ENCODE measurements around the gene PDK1.

PDK1 gene

DNA sequence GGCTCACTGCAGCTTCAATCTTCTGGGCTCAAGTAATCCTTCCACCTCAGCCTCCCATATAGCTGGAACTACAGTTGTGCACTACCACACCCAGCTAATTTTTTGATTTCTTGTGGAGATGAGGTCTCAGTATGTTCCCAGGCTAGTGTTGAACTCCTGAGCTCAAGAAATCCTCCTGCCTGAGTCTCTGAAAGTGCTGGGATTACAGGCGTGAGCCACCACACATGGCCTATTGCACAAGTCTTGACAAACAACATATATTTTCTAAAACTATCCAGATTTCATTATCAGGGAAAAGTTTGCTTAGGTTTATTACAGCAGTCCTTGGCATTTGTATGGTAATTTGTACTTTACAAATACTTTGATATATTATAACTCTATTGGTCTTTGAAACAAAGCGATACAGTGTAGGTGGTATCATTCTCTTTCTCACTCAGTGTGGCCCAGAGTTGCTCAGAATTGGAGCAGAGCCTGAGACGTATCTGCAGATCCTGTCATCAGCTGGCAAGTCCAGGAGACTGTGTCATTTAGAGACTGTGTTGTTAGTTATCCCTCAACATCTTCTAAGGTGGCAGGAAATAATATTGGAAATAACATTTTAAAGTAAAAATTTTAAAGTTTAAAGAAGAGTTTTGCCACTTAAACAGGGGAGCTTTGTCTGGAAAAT is 41.4 kb downstream of the PDK1 start:
- DNase-seq (ENCODE audit: low spot score) = no peak

DNA sequence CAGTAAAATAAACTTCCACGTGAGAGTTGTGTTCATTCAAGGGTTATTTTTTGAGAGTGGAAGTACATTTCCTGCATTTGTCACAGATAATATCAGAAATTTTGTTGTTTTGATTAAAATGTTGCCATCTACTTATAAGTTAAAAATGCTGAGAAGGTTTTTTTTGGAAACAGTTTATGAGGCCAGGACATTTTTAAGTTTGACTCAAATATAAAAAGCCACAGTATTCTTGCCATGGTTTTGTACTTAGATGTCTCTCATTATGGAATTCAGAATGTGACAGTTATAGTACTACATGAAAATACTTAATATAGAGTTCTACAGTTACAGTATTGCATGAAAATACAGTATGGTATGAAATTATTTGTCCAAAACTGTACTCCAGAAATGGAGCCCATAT is 44.1 kb downstream of the PDK1 start:
- DNase-seq (ENCODE audit: low spot score) = no peak

DNA sequence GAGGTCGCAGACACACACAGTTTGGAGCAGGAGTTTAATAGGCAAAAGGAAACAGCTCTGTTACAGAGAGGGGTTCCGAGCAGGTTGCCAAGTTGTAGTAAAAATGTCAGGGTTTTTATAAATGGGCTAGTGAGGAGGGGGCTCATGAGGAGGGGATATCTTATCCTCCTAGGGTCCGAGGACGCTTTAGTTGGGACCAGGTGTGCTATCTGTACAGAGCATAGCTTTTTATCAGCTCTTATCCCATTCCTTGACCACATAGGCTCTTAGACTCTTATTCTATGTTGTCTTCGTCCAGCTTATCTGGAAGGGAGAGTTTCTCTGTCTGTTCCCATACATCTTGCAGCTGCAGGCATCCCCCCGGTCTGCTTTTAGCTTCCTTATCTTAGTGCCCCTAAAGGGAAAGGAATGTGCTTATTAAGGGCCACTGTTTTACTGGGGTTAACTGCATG is 44.7 kb downstream of the PDK1 start:
- no peak for DNase-seq (ENCODE audit: low spot score)

DNA sequence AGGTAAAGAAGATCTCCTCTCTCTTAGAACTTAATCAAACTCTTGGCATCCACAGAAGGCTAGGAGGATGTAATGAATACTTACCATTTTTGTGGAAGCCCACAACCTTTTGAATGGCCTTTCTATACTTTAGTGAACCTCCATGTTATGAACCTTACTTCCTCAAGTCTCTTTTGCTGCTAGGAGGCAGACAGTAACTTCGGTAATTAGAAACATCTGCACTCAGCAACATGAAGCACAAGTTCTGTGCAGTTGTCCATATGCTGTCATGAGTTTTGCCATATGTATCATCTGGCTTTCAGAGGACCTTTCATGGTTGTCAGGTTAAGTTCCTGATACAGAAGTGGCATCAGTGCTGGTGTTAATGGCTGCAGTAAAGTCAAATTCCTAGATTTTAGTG is 50.4 kb downstream of the PDK1 start:
- DNase-seq (ENCODE audit: low spot score) = no peak

DNA sequence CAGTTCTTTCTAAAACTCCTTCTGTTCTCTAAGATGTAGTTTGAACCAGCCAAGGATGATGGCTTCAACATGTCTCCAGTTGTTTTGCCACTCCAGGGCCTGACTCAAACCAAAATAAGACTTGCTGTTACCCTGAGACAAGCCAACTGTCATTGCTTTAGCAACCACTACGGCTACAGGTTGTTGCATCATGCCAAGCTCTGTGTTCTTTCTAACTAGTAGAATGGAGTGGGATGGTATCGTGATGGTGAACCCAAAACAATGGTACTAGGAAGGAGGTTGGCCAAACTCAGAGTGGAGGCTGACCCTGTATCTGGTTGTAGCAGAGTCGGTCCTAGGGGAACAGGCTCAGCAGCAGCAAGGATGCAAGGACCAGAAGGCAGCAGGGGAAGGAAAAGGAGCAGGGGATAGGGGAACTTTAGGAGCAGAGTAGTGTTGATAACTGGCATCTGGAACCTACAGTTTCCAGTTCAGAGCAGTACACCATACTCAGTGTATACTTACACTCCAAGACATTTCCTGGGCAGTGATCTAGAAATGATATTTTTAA is 51.6 kb downstream of the PDK1 start:
- DNase-seq (ENCODE audit: low spot score) = no peak

DNA sequence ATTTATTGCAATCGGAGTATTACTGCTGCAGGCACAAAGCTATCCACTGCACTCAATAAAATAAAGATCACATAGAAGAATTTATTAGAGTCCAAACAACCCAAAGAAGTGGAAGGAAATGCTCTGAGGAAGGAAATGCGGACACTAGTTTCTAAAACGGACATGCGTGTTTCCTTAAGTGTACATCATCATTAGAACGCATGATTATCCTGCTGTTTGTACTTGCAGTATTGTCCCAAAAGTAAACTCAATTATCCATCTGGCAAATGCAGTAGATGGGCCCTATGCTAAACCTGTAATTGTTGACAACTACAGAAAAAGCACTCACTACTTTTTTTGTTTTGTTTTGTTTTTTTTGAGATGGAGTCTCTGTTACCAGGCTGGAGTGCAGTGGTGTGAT is 53.6 kb downstream of the PDK1 start:
- DNase-seq (ENCODE audit: low spot score) = no peak

DNA sequence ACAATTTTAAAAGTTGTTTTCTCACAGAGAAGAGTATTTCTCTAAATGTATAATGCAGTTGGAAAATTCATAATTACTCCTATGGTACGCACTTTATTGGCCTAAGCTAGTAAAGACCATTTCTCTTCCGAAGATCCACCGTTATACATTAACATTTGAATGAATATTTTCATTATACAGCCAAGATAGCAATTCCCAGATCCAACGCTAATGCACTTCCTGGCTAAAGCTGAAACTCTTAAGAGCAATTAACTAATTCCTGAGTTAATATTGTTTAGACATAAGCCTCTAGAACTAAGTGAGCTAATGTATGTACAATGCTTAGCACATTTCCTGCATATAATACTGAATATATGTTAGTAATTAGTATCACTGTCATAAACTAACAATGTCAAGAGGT is 56.2 kb downstream of the PDK1 start:
- DNase-seq (ENCODE audit: low spot score) = no peak

DNA sequence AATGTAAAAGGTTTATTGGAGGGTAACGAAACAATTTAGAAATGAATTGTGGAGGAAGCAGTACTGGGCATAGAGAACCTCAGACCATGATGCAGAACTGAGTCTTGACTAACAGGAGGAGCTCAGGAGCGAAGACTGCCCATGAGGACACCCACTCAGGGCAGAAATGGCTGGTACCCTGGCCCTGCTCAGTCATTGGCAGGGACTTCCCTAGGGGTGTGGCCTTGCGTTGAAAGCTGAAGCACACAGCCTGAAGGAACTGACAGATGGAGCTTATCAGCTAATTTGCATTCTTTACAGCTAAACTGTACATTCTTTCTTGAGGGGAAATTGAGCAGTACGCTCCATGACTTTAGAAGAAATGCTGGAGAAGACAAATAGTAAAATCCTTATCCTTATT is 57.1 kb downstream of the PDK1 start:
- DNase-seq (ENCODE audit: low spot score) = no peak

DNA sequence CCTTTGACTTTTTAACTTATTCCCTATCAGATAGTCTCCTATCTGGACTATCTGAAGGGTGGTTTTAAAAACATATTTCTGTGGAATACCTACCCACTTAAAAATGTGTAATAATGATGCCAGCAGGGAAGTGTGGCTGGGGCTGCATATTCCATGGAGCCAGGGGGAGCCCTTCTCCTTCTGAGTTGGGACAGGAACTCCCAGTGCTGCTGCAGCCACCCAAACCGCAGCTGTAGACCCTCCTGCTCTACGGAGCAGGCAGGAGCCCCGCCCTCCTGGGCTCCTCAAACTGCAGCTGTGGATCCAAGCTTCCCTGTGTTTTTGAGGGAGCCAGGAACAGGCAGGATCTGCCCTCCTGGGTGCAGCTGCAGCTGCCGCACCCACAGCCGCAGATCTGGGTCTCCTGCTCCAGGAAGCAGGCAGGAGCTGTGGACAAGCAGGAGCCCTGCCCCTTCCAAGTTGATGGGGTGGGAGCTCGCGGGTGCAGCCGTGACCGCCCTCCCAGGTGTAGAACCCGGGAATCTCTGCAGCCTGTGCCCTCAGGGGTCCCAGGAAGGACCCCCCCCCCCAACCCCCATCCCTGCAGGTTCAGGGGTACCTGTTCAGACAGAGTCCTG is 57.8 kb downstream of the PDK1 start:
- DNase-seq (ENCODE audit: low spot score) = no peak

DNA sequence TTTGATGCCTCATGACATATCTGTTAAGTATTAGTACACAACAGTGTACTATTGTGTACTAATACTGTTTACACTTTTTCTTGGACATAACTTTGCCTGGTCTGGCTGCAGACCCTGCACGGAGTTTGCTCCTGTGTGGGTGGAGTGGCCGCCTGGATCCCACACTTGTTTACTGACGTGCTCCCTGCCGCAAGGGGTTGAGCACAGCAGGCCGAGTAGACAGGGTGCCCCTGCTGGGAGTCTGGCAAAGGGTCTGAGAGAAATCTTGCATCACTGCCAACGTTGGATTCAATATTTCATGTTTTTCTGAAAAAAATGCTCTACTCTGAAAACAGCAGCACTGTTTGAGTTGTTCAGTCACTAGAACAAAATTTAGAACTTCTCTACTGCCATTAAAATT is 59.0 kb downstream of the PDK1 start:
- no peak for DNase-seq (ENCODE audit: low spot score)

DNA sequence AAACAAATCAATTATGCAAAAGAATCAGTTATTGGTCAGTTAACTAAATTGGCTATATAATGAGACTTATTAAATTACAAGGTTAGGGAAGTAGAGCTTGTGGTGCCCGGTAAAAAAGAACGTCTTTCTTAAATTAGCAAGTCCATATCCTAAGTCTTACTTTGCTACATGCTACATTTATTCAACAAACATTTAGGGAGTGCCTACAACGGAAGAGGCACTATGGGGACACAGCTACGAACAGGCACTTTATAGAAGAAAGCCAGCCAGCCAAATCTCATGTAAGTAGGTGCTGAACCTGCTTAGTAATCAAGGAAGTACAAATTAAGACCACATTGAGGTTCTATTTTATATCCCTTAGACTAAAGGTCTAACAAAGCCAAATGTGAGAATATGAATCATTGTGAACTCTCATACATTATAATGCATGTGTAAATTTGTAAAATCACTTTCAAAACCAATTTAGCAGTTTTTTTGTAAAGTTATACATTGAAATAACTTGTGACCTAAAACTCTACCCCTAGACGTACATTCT is 59.9 kb downstream of the PDK1 start:
- DNase-seq (ENCODE audit: low spot score) = no peak

DNA sequence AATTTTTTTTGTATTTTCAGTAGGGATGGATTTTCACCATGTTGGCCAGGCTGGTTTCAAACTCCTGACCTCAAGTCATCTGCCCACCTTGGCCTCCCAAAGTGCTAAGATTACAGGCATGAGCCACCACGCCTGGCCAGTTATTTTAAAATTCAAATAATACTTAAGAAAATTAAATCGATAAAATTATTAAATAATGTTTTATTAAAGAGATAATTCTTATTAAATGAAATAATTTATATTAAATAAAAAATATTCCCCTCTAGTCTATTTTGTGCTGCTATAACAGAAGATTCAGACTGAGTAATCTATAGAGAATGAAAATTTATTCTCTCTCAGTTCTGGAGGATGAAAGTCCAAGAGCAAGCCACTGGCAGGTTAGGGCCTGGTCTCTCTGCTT is 61.2 kb downstream of the PDK1 start:
- no peak for DNase-seq (ENCODE audit: low spot score)

DNA sequence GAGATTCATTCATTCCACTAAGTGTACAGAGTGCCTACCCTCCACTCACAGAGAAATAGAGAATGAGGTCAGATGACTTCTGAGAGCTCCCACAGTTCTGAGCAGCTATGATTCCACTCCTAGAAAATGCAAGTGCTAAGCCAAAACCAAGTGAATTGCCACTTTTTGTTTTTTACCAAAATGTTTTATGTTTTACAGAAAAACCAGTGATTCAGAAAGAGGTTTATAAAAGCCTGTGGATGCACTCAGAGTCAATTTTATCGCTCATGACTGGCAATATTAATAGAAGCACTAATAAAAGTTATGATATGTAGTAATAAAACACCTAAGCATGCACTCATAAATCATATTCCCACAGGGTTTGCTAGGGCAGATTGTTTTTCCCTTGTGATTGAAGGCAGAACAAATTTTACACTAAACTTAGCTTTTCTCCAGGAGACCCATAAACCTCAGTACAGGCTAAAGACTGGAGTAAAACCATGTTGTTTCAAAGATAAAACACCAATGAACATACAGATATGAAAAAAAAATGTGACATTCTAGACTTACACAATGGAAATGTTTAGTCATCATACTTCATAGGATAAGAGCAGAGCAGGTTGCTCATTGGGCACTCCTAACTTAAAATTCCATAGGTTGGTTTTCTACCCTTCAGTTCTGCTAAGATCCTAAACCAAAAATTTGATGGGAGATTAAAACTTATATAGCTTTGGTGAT is 67.5 kb downstream of the PDK1 start:
- DNase-seq (ENCODE audit: low spot score) = no peak

DNA sequence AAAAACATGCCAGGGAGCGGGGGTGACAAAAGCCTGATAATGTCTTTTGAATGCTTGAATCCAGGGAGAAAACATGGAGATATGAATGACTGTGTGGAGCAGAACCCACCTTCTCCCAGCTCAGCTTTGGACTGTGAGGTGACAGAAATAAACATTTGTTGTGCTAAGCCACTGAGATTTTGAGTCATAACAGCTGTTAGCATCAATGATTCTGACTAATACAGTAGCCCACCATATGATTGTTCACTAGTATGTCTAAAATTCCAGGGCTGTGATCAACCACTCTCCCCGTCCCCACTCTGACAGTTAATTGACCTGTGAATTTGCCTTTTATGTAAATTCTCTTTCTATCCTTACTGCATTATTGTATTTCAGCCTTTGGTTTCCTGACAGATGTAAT is 69.1 kb downstream of the PDK1 start:
- no peak for DNase-seq (ENCODE audit: low spot score)

DNA sequence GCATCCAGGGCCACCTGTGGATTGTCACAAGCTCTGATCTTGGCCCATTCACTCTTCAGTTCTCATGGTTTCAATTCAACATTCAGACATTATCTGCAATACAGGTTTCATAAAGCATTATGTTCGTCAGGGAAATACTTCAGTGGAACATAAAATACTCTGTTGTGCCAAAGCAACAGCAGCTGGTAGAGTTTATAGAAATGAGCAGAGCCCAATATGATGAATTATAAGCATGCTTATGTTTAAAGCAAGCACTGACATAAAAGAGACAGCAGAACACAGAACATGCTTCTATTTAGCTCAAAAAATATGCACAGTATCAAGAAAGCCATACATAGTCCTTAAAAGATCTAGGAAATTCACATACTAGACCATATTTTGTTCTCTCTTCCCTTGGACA is 71.3 kb downstream of the PDK1 start:
- no peak for DNase-seq (ENCODE audit: low spot score)

DNA sequence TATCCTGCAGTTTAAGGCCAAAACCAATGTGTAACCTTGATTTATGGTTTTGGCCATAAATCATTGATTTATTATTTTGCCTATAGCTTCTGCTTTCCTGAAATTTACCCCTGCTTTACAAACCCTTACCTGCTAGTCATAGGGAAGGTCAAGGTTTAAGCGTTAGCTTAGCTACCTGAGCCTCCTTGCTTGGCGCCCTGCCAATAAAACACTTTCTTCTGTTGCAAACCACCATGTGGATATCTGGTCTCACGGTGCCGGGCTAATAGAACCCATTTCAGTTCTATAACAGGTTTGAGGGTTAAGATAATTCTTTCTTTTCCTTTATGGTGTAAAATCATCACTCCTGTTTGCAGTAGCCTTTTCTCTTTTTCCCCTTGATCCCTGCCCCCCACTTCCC is 72.2 kb downstream of the PDK1 start:
- no peak for DNase-seq (ENCODE audit: low spot score)

DNA sequence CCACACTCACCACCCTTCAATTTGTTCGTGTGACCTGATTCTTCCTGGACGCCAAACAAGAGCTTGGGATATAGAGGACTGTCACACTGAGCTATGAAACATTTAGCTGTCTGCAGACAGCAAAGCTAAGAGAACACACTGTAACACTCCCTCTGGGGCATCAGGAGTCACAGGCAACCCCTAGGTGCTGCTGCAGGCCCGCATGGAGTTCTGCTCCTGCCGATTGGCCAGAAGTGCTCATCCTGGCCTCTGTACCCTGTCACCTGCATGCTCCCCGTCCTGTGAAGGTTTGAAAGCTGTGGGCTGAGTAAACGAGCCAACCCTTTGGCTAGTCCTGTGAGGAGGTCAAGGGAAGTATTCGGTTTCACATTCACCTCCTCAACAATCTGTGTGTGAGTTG is 73.7 kb downstream of the PDK1 start:
- DNase-seq (ENCODE audit: low spot score) = no peak

DNA sequence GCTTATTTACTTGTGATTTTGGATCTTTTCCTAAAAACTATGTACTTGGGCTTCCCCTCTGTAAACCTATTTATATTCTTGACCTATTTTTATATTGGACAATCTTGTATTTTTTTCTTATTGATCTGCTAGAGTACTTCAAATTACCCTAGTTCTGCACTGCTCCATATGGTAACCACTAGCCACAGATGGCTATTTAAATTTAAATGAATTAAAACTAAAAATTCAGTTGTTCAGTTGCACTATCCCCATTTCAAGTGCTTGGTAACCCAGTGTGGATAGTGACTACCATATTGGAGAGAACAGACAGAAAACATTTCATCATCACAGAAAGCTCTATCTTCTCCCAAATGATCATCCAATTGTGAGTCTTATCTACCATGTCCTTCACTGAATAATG is 74.3 kb downstream of the PDK1 start:
- no peak for DNase-seq (ENCODE audit: low spot score)

DNA sequence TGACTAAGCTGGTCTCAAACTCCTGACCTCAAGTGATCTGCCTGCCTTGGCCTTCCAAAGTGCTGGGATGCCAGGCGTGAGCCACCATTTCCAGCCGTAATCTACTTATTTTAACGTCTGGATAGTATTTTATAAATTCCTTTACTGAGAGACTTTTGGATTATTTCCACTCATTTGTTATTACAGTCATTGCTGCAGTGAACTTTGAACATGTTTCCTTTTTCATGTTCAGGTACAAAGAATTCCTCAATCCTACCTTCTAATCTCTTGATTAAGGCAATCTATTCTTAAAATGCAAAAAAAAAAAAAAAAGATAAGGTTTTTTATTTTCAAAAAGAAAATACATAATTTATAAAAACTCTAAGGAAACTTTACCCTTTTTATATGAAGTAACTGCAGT is 78.6 kb downstream of the PDK1 start:
- DNase-seq (ENCODE audit: low spot score) = no peak

DNA sequence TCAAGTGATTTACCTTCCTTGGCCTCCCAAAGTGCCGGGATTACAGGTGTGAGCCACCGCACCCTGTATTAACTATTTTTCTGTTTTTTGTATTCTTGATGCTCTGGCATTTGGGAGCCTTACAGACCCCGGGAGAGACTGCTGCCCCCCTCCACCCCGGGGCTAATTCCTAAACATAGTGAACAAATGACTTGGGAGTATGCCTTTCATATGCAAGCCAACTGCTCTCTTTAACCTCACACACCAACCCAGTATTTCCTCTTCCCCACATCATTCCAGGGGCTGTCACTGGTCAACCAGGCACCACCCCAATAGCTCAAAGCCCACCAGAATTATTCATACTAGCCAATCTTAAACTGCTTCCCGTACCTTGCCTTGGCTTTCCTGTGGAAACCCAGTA is 79.7 kb downstream of the PDK1 start:
- no peak for DNase-seq (ENCODE audit: low spot score)

DNA sequence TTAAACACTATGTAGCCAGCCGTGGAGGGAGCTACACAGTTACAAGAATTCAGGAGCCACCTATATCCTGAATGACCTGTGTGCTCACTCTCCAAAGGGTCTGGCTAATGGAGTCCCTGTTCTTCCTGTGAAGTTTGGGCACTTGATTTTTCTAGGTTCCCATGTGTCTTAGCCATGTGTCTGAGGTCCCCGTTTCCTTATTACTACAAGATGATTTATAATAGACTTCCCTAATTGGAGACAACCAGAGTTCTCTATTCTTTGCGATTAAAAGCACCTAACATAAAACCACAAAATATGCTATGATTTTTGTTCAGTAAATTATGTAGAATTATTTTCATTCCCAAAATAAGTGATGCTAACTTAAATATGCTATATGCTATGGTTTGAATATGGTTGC is 83.4 kb downstream of the PDK1 start:
- DNase-seq (ENCODE audit: low spot score) = no peak

DNA sequence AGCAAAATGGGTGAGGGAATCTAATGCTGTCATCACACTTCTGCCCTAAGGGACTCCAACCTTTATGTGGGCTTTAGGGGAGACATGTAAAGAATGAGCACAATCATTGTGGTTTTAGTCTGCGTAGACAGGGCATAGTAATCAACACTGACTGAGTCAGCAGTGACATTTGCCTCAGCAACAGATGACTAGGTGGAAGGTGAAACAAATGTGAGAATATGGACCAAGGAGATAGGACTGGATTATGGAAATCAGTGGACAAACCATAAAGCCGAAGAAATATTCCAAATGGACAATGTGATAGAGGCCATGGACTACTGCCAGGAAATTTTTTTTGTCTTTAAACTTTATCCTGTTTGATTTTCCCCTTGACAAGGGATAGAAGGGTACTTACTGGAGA is 83.9 kb downstream of the PDK1 start:
- DNase-seq (ENCODE audit: low spot score) = no peak

DNA sequence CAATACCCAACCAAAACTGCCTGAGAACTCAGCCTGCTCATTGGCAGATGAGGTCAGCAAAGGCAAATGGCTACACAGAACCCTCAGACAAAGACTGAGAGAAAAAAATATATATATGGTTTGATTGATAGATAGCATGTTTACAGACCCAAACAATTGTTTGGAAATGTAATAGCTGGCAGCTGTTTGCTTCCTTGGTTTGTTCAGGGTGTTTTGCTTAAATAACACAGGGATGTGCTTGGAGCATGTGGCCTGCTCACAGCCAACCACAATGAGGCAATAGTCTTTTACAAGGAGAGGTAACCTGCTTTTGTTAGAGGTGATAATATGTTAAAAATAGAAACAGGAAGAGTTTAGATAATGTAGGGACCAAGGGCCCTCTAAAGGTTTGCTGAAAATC is 84.5 kb downstream of the PDK1 start:
- DNase-seq (ENCODE audit: low spot score) = no peak
